Fibroblast of mammary gland (primary cell): ENCODE data around the gene DCAF17.

ENCODE experiments used
- DNase-seq: peaks from one replicate; pipeline ENCODE4 v3.0.0-alpha.2; 2010; ENCODE audit warnings: low read depth
- H3K4me3 ChIP-seq: 2 replicates; pipeline ENCODE4 v1.5.1; 2011; ENCODE audit warnings: low read depth, mild to moderate bottlenecking, low read length, moderate library complexity; ENCODE audit not compliant: control insufficient read depth
- CTCF ChIP-seq: conservative IDR thresholded peaks from 2 replicates; pipeline ENCODE4 v1.5.1; 2011; ENCODE audit warnings: low read depth, low read length, inconsistent platforms; ENCODE audit not compliant: control insufficient read depth, insufficient read depth

DCAF17 gene

GRCh38 chr2:171509945-171510731, 76.1 kb downstream of the DCAF17 start:
- DNase-seq, result no peak
- H3K4me3 ChIP-seq, result no peak overlapping the region
- TF ChIP-seq CTCF, result no peak

DNA sequence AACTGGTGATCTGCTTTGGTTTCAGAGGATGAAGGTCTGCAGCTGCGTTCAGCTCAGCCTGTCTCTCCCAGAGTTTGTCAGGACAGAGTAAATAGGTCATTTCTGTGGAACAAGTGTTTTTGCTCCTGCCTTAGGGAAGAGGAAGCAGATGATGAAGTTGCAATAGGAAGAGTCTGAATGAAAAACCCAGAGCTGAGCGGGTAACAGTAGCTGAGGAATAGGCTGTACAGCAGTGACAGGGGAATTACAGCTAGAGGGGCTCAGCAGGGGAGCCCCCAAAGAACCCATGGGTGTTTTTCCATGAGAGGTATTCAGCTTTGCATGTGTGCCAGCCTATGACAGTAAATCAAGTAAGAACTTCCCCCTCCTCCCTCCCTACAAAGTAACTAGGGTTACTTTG, 78.0 kb downstream of the DCAF17 start:
- DNase-seq, result no peak
- no peak overlapping the region for H3K4me3 ChIP-seq
- no peak for TF ChIP-seq CTCF

DNA sequence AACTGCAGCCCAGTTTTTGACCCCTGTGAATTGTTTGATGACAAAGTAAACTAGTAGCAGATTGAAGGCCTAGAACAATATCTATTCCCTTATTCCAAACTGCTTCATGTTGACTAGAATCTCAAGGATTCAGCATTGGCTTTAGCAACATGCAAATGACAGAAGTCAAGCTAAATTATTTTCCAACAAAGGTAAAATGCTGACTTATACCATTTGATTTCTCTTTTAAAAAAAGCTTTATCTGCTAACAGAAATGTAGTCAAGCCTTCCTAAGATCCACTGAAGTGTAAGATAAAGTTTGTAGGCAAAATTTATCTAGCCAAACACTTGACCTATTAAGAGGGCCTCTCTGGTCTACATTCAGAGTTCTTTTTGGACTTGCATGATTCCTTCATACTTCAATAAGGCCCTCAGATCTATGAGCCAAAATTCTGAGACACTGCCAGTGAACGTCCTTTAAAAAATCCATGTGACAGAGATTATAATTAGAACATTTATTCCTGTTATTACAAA, 78.7 kb downstream of the DCAF17 start:
- H3K4me3 ChIP-seq, result no peak overlapping the region
- DNase-seq, result no peak
- no peak for TF ChIP-seq CTCF

DNA sequence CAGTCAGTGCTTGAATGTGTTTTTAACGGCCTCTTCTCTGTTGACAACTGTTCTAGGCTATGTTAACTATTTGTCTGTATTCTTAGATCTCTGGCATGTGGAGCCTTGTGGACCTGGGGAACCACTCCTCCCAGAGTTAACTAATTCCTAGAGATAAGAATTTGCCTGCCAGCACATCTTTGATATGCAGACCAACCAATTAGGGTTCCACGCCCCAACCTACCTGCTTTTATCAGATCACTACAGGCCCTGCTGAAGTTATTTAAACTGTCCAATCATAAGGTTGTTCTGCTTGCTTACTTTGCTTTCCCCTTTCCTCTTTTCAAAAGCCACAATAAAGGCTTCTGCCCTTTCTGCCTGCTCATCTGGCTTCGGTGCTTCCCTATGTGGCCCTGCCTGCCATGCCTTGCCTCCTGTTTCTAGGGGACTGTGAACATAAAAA, 79.7 kb downstream of the DCAF17 start:
- no peak for DNase-seq
- no peak overlapping the region for H3K4me3 ChIP-seq
- TF ChIP-seq CTCF, result no peak

DNA sequence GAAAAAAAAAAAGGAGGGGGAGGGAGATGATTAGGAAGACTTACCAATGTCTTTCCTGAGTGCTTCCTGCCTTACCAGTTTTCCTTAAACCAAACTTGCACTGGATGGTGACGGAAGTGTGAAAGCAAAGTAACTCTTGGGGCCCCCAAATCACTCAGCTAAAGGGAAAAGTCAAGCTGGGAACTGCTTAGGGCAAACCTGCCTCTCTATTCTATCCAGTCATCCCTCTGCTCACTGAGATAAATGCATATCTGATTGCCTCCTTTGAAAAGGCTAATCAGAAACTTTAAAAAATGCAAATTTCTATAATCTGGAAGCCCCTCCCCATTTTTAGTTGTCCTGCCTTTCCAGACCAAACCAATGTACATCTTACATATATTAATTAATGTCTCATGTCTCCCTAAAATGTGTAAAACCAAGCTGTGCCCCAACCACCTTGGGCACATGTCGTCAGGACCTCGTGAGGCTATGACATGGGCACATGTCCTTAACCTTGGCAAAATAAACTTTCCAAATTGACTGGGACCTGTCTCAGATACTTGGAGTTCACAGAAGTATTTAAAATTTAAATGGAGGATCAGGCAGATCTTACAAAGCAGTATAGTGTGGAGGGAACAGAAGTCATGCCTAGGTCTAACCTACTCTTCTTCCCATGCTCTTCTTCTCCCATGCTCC, 81.0 kb downstream of the DCAF17 start:
- DNase-seq, result no peak
- TF ChIP-seq CTCF, result no peak
- H3K4me3 ChIP-seq, result no peak overlapping the region

- peak; percentile 85 for DNase-seq
- H3K4me3 ChIP-seq, result no peak overlapping the region
- no peak for TF ChIP-seq CTCF
Measured at GRCh38 chr2:171515672-171516298, 81.8 kb downstream of the DCAF17 start.
